GM21717 (cell line): ENCODE results near the gene OR2AJ1.

ENCODE experiments used
- ATAC-seq: cut with Tn5 transposase; IDR thresholded peaks from one replicate; pipeline ENCODE4 v1.9.1; 2021; ENCODE audit warnings: mild to moderate bottlenecking, moderate library complexity; ENCODE audit not compliant: unreplicated experiment

The OR2AJ1 gene

GRCh38 chr1:247953408-247953807 is 28.7 kb downstream of the OR2AJ1 start:
- no peak for ATAC-seq

DNA sequence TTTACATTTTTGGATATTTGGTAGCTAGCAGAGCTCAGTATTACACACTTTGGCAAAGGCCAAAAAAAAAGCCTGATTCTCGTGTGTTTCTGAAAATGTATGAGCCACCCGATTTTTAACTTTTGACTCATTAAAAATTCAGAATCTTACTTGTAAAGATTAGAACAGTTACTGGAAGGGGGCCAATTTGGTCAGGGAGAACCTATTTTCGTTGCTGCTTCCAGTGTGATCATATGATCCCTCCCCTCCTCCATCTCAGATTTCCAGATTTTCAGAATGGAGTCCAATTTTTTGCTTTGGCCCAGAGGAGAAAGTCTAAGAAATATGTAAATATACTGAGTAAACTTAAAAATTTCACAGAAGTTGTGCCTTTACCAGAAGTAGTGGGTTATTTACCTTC is 37.1 kb downstream of the OR2AJ1 start:
- ATAC-seq = no peak

DNA sequence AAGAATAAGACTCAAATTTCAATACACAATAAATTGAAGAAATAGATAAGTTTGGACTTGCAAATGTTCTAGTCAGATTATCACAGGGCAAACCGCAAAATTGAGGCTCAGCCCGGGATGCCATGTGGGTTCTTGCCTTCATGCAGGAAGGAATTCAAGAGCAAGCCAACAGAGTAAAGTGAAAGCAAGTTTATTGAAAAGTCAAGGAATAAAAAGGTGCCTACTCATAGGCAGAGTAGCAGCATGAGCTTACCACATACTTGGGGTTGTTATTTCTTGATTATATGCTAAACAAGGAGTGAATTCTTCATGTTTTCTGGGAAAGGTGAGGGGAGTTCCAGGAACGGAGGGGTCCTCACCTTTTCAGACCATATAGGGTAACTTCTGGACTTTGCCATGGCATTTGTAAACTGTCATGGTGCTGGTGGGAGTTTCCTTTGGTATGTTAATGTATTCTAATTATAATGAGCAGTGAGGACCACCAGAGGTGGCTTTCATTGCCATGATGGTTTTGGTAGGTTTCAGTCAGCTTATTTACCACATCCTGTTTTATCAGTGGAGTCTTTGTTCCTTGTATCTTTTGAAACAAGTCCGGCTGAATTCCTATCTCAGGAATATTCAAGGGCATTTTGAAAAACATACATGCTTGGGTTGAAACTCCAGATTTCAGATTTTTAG is 38.4 kb downstream of the OR2AJ1 start:
- no peak for ATAC-seq

GRCh38 chr1:247964933-247965332 is 40.2 kb downstream of the OR2AJ1 start, which contains the start of gene OR2AK2:
Gene OR2AK2 (plus strand): TSS chr1:247965233. CDS start chr1:247965377, 144 bp downstream.
- no peak for ATAC-seq

GRCh38 chr1:247966532-247967204 is 42.0 kb downstream of the OR2AJ1 start:
- ATAC-seq = peak; percentile 94
